Measurements from ENCODE around the gene ACTN1.
"Not testable (repeated sequence)": the region's sequence is repeated elsewhere in the genome, so short reads cannot be mapped to it uniquely, and the experiment has no call there.

ACTN1 gene

GRCh38 chr14:68863610-68864360 lies 115.3 kb downstream of the ACTN1 start:
- no peak for DNase-seq (ENCODE audit: low read depth in 3 of 3)

GRCh38 chr14:68862954-68863594 lies 116.0 kb downstream of the ACTN1 start:
- peak; percentile 20 to 41 (median 30) for DNase-seq (ENCODE audit: low read depth in 3 of 3)

GRCh38 chr14:68860771-68861170 lies 118.3 kb downstream of the ACTN1 start:
- DNase-seq (ENCODE audit: low read depth in 3 of 3) = no peak

GRCh38 chr14:68857516-68858070 lies 121.5 kb downstream of the ACTN1 start:
- no peak for DNase-seq (ENCODE audit: low read depth in 3 of 3)

- DNase-seq (ENCODE audit: low read depth in 3 of 3) = no peak
These were observed 122.5 kb downstream of the ACTN1 start for GRCh38 chr14:68856572-68856971.

- no peak for DNase-seq (ENCODE audit: low read depth in 3 of 3)
These were observed 124.7 kb downstream of the ACTN1 start for GRCh38 chr14:68854421-68854820.

- no peak for DNase-seq (ENCODE audit: low read depth in 3 of 3)
These were observed 125.4 kb downstream of the ACTN1 start for GRCh38 chr14:68853749-68854148.

- not testable (repeated sequence) for DNase-seq (ENCODE audit: low read depth in 3 of 3)
These were observed 126.6 kb downstream of the ACTN1 start for GRCh38 chr14:68852493-68852892.

GRCh38 chr14:68851078-68851477 lies 128.0 kb downstream of the ACTN1 start:
- DNase-seq (ENCODE audit: low read depth in 3 of 3) = no peak

GRCh38 chr14:68849416-68849815 lies 129.7 kb downstream of the ACTN1 start:
- no peak for DNase-seq (ENCODE audit: low read depth in 3 of 3)

GRCh38 chr14:68848253-68848652 lies 130.8 kb downstream of the ACTN1 start:
- DNase-seq (ENCODE audit: low read depth in 3 of 3) = no peak

GRCh38 chr14:68847640-68848039 lies 131.5 kb downstream of the ACTN1 start:
- not testable (repeated sequence) for DNase-seq (ENCODE audit: low read depth in 3 of 3)

GRCh38 chr14:68846466-68846865 lies 132.6 kb downstream of the ACTN1 start:
- DNase-seq (ENCODE audit: low read depth in 3 of 3) = no peak

GRCh38 chr14:68844210-68844545 lies 134.9 kb downstream of the ACTN1 start:
- no peak for DNase-seq (ENCODE audit: low read depth in 3 of 3)

GRCh38 chr14:68843471-68844209 lies 135.5 kb downstream of the ACTN1 start:
- peak; percentile 51 to 65 (median 62) for DNase-seq (ENCODE audit: low read depth in 3 of 3)

GRCh38 chr14:68842298-68842697 lies 136.8 kb downstream of the ACTN1 start:
- DNase-seq (ENCODE audit: low read depth in 3 of 3) = no peak

- no peak for DNase-seq (ENCODE audit: low read depth in 3 of 3)
These were observed 137.9 kb downstream of the ACTN1 start for GRCh38 chr14:68841016-68841809.

- no peak for DNase-seq (ENCODE audit: low read depth in 3 of 3)
These were observed 138.6 kb downstream of the ACTN1 start for GRCh38 chr14:68840454-68840853.

- no peak for DNase-seq (ENCODE audit: low read depth in 3 of 3)
These were observed 143.0 kb downstream of the ACTN1 start for GRCh38 chr14:68836082-68836481.

GRCh38 chr14:68834816-68835215 lies 144.3 kb downstream of the ACTN1 start:
- no peak for DNase-seq (ENCODE audit: low read depth in 3 of 3)

- no peak for DNase-seq (ENCODE audit: low read depth in 3 of 3)
These were observed 150.4 kb downstream of the ACTN1 start for GRCh38 chr14:68828698-68829097.

- DNase-seq (ENCODE audit: low read depth in 3 of 3) = no peak
These were observed 153.4 kb downstream of the ACTN1 start for GRCh38 chr14:68825729-68826128.
